ENCODE measurements around the gene PLA2G4F. TPM values are rescaled to one million over a fixed set of nuclear protein-coding genes. Genes with fewer than 3 reads are reported as not detected.

PLA2G4F gene
- polyA plus RNA-seq, 1 of the 3 experiments (the other 2 are of a cell fraction), result not detected

GRCh38 chr15:42140383-42141070 is 15.9 kb downstream of the PLA2G4F start:
- H3K27me3 ChIP-seq (ENCODE audit: insufficient read depth), result no peaks in the 10 kb centered on the region; the same call in none of the 2 replicates
- no peak for TF ChIP-seq PBX3 (IDR thresholded peaks at IDR 0.05)
- no peaks in the 10 kb centered on the region for H3K79me2 ChIP-seq (ENCODE audit: insufficient read depth)
- WGBS (ENCODE audit: low lambda C conversion rate), result 38% methylated on average over 6 of the region's 8 CpGs
- no peak overlapping the region for H3K9ac ChIP-seq
- H3K4me2 ChIP-seq, result no peak overlapping the region
- no peaks in the 10 kb centered on the region for H3K4me1 ChIP-seq (ENCODE audit: control insufficient read depth in 1 of 2, insufficient read depth in 2 of 2, low read depth in 1 of 2, low read length in 1 of 2)
- no peaks in the 10 kb centered on the region for H3K36me3 ChIP-seq (replicated peaks in 1 of 2; ENCODE audit: control insufficient read depth in 1 of 2, insufficient read depth in 2 of 2, low read length in 1 of 2)
- H3F3A ChIP-seq (replicated peaks; ENCODE audit: insufficient read depth), result no peaks in the 10 kb centered on the region
- DNase-seq, result no peak
- H4K20me1 ChIP-seq (ENCODE audit: insufficient read depth), result no peaks in the 10 kb centered on the region
- no peak overlapping the region for H3K4me3 ChIP-seq (ENCODE audit: low read depth in 2 of 2, low read length in 1 of 2)
- H3K9me3 ChIP-seq, result no peaks in the 10 kb centered on the region
- no peak overlapping the region for H3K27ac ChIP-seq (ENCODE audit: low read depth in 2 of 2, low read length in 1 of 2)
- H2AFZ ChIP-seq (ENCODE audit: low read depth), result no peak overlapping the region
- H3K9me2 ChIP-seq, result no peaks in the 10 kb centered on the region
- ChIA-PET POLR2A (no interaction called here), CTCF (interaction anchor here (1.5 to 7.7 kb wide), 6 partner anchors 14 to 151 kb away, joined by 7 to 65 read pairs (median 32); partner anchors contain the start of gene PLA2G4F)

GRCh38 chr15:42139596-42139995 is 16.8 kb downstream of the PLA2G4F start:
- POLR2A ChIA-PET, result no interaction called here

More at GRCh38 chr15:42139596-42139995, 16.8 kb downstream of the PLA2G4F start:
- Histone ChIP-seq H3K79me2 (ENCODE audit: insufficient read depth) (no peaks in the 10 kb centered on the region), H2AFZ (ENCODE audit: low read depth) (no peak overlapping the region), H3K9me3 (no peaks in the 10 kb centered on the region), H3F3A (replicated peaks; ENCODE audit: insufficient read depth) (no peaks in the 10 kb centered on the region), H3K9ac (no peak overlapping the region), H3K4me3 (ENCODE audit: low read depth in 2 of 2, low read length in 1 of 2) (no peak overlapping the region), H3K27ac (ENCODE audit: low read depth in 2 of 2, low read length in 1 of 2) (no peak overlapping the region), H3K4me2 (no peak overlapping the region), H4K20me1 (ENCODE audit: insufficient read depth) (no peaks in the 10 kb centered on the region), H3K36me3 (replicated peaks in 1 of 2; ENCODE audit: control insufficient read depth in 1 of 2, insufficient read depth in 2 of 2, low read length in 1 of 2) (no peaks in the 10 kb centered on the region), H3K27me3 (ENCODE audit: insufficient read depth) (no peaks in the 10 kb centered on the region; the same call in none of the 2 replicates), H3K9me2 (no peaks in the 10 kb centered on the region), H3K4me1 (ENCODE audit: control insufficient read depth in 1 of 2, insufficient read depth in 2 of 2, low read depth in 1 of 2, low read length in 1 of 2) (no peaks in the 10 kb centered on the region)
- CTCF ChIA-PET, result interaction anchor here (0.6 to 7.7 kb wide), 14 partner anchors 13 to 1642 kb away, joined by 3 to 65 read pairs (median 10); partner anchors contain the start of gene PLA2G4F
- no peak for TF ChIP-seq EZH2phosphoT487 (IDR thresholded peaks at IDR 0.05; ENCODE audit: borderline replicate concordance, low read depth)
- no peak for TF ChIP-seq RFX5 (IDR thresholded peaks at IDR 0.05; ENCODE audit: low read length)
- no peak for TF ChIP-seq SIN3A (IDR thresholded peaks at IDR 0.05; ENCODE audit: borderline replicate concordance, low read depth, low read length)
- TF ChIP-seq ZBTB33 (IDR thresholded peaks at IDR 0.05; ENCODE audit: borderline replicate concordance, low read depth), result no peak
- no peak for TF ChIP-seq CHD2 (IDR thresholded peaks at IDR 0.05; ENCODE audit: low read length, partially characterized antibody)
- TF ChIP-seq USF1 (IDR thresholded peaks at IDR 0.05; ENCODE audit: borderline replicate concordance, low read depth), result no peak
- TF ChIP-seq YY1 (IDR thresholded peaks at IDR 0.05; ENCODE audit: low read depth), result no peak
- TF ChIP-seq MEF2A (IDR thresholded peaks at IDR 0.05; ENCODE audit: borderline replicate concordance, low read depth), result no peak
- no peak for TF ChIP-seq ELF1 (IDR thresholded peaks at IDR 0.05)
- TF ChIP-seq GABPA (IDR thresholded peaks at IDR 0.05; ENCODE audit: low read depth), result no peak
- 62% methylated on average over 6 of the region's 6 CpGs for WGBS (ENCODE audit: low lambda C conversion rate)
- no peak for DNase-seq
